Measurements from ENCODE around the gene F2R. TPM values are rescaled to one million over a fixed set of nuclear protein-coding genes. Genes with fewer than 3 reads are reported as not detected.
"Not testable (repeated sequence)": the region's sequence is repeated elsewhere in the genome, so short reads cannot be mapped to it uniquely, and the experiment has no call there.

The F2R gene
- total RNA-seq, 1 donor = 184 TPM

DNA sequence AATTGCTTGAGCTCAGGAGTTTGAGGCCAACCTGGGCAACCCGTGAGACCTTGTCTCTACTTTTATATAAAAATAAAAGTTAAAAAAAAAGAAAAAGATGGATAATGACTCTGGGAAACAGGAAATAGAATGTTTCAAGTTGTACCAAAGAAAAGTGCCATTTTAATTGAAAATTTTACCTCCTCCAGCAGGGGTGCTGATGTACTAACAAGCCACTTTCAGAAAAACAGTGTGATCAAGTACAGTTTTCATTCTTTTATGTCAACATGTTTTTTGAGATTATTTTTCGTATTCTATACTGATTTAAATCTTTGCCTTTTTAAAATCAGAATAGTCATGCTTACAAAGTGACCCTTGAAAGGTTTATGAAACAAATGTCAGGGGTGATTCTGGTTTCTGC is 30.8 kb downstream of the F2R start:
- no peak for DNase-seq (ENCODE audit: low read depth)
- no peak overlapping the region for H3K4me3 ChIP-seq (ENCODE audit: low read depth, low read length)
- TF ChIP-seq, protein P1, sequence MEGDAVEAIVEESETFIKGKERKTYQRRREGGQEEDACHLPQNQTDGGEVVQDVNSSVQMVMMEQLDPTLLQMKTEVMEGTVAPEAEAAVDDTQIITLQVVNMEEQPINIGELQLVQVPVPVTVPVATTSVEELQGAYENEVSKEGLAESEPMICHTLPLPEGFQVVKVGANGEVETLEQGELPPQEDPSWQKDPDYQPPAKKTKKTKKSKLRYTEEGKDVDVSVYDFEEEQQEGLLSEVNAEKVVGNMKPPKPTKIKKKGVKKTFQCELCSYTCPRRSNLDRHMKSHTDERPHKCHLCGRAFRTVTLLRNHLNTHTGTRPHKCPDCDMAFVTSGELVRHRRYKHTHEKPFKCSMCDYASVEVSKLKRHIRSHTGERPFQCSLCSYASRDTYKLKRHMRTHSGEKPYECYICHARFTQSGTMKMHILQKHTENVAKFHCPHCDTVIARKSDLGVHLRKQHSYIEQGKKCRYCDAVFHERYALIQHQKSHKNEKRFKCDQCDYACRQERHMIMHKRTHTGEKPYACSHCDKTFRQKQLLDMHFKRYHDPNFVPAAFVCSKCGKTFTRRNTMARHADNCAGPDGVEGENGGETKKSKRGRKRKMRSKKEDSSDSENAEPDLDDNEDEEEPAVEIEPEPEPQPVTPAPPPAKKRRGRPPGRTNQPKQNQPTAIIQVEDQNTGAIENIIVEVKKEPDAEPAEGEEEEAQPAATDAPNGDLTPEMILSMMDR (IDR thresholded peaks at IDR 0.05; ENCODE audit: insufficient read depth, low read length) = peak; percentile 9

DNA sequence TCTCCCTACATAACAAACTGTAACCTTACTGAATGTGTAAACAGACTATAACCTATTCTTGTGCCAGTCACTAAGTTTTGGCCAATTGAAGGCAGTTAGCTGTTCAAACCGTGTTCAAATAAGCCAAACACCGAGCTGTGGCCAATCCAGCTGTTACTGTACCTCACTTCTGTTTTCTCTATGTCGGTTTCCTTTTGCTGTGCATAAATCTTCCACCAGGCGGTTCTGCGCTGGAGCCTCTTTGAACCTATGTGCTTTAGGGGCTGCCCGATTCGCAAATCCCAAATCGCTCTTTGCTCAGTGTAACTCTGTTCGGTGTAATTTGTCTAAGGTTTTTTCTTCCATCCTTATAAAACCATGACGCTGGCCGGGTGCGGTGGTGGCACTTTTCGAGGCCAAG is 31.8 kb downstream of the F2R start:
- no peak for DNase-seq (ENCODE audit: low read depth)
- TF ChIP-seq, protein P1 (IDR thresholded peaks at IDR 0.05; ENCODE audit: insufficient read depth, low read length) = no peak
- no peak overlapping the region for H3K4me3 ChIP-seq (ENCODE audit: low read depth, low read length)

DNA sequence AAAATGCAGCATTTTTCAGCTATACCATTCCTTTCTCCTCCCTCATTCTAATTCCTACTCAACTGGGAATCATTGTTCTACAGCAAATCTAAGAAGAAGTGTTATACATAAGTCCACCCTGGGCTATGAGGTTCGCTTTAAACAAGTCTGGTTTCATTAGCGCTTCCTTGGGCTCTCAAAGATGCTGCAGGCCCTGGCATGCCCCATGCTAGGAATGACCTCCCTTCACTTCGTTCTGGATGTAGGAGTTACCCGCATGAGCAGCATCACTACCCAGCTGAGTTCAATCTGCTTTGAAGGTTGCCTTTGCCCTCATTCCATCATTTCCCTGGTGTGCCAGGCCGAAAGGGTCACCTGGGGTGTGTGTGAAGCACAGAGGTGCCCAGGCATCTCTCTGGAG is 35.4 kb downstream of the F2R start:
- DNase-seq (ENCODE audit: low read depth) = no peak
- H3K4me3 ChIP-seq (ENCODE audit: low read depth, low read length) = no peak overlapping the region
- TF ChIP-seq, protein P1 (IDR thresholded peaks at IDR 0.05; ENCODE audit: insufficient read depth, low read length) = no peak

DNA sequence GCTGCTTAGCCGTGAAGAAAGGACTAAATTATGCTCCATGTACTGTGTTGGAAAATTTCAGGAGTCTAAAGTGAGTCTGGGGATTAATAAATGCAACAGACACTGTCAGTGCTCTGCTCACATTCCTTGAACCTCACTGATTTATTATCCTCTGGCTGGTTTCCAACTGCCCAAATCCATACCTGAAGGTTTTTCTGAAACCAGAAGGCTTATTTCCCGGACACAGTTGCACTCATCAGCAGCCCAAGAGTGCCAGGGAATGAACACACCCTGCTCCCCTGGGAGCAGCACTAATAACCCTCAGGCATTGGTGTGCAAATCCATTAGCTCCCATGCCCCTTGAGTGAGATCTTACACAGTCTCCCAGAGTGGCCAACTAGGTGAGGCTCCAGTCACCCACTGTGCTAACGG is 38.7 kb downstream of the F2R start:
- no peak for DNase-seq (ENCODE audit: low read depth)
- H3K4me3 ChIP-seq (ENCODE audit: low read depth, low read length) = no peak overlapping the region
- TF ChIP-seq, protein P1 (IDR thresholded peaks at IDR 0.05; ENCODE audit: insufficient read depth, low read length) = no peak

DNA sequence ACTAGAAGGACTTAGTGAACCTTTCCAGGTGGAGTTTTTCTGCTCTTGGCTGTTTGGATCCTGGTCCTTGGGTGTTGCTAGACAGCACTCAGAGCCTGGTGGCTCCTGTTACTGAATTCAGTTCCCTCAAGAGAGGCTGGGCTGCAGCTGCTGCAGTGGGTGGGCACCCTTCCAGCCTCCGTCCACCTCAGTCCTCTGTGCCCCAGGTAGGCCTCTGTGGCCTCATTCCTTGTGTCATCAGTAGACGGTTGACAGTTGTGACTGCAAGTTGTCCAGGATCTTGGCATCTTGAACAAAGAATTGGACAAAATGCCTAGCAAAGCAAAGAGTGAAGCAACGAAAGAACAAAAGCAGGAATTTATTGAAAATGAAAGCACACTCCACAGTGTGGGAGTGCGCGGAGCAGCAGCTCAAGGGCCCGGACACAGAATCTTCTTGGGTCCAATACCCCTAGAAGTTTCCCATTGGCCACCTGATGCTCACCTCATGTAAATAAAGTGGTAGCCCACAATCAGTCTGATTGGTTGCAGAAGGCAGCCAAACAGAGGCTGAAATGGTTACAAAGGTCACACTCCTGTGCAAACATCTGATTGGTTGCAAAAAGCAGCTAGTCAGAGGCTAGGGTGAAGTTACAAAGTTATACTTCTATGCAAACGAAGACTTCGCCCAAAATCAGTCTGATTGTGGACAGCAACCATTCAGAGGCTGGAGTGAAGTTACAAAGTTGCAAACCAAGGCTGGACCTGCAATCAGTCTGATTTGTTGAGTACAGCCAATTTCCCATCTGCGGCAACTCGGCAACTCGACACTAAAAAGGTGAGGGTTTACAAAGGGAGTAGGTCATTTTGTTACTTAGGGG is 40.1 kb downstream of the F2R start:
- no peak for DNase-seq (ENCODE audit: low read depth)
- H3K4me3 ChIP-seq (ENCODE audit: low read depth, low read length) = no peak overlapping the region
- TF ChIP-seq, protein P1 (IDR thresholded peaks at IDR 0.05; ENCODE audit: insufficient read depth, low read length) = no peak

DNA sequence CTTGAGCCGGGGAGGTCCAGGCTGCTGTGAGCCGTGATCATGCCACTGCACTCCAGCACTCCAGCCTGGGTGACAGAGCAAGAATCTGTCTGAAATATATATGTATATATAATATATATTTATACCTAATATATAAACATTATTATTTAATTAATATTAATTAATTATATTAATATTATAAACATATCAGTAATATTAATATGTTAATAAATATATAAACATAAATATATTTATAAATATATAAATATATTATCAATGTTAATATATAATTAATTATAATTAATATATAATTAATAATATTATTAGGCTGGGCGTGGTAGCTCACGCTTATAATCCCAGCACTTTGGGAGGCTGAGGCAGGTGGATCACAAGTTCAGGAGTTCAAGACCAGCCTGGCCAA is 41.1 kb downstream of the F2R start:
- no peak overlapping the region for H3K4me3 ChIP-seq (ENCODE audit: low read depth, low read length)
- TF ChIP-seq, protein P1 (IDR thresholded peaks at IDR 0.05; ENCODE audit: insufficient read depth, low read length) = no peak
- DNase-seq (ENCODE audit: low read depth) = no peak

DNA sequence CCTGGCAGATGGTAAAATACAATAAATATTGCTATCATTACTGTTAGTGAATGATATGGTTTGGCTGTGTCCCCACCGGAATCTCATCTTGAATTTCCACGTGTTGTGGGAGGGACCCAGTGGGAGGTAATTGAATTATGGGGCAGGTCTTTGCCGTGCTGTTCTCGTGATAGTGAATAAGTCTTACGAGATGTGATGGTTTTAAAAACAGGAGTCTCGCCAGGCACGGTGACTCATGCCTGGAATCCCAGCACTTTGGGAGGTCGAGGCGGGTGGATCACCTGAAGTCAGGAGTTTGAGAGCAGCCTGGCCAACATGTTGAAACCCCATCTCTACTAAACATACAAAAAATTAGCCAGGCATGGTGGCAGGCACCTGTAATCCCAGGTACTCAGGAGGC is 45.2 kb downstream of the F2R start:
- DNase-seq (ENCODE audit: low read depth); H3K4me3 ChIP-seq (ENCODE audit: low read depth, low read length): not testable (repeated sequence)
